GM10266 (cell line): ENCODE data around the gene MYT1.

Source experiments
- DNase-seq: peaks from one replicate; pipeline ENCODE4 v3.0.0; 2012; ENCODE audit errors: extremely low spot score
- TF ChIP-seq, protein P1 (sequence below): IDR thresholded peaks from 2 replicates; pipeline ENCODE4 v1.5.1; 2012; ENCODE audit warnings: mild to moderate bottlenecking, low read depth; ENCODE audit not compliant: control insufficient read depth, insufficient read depth; ENCODE audit errors: missing control alignments

MYT1 gene

DNA sequence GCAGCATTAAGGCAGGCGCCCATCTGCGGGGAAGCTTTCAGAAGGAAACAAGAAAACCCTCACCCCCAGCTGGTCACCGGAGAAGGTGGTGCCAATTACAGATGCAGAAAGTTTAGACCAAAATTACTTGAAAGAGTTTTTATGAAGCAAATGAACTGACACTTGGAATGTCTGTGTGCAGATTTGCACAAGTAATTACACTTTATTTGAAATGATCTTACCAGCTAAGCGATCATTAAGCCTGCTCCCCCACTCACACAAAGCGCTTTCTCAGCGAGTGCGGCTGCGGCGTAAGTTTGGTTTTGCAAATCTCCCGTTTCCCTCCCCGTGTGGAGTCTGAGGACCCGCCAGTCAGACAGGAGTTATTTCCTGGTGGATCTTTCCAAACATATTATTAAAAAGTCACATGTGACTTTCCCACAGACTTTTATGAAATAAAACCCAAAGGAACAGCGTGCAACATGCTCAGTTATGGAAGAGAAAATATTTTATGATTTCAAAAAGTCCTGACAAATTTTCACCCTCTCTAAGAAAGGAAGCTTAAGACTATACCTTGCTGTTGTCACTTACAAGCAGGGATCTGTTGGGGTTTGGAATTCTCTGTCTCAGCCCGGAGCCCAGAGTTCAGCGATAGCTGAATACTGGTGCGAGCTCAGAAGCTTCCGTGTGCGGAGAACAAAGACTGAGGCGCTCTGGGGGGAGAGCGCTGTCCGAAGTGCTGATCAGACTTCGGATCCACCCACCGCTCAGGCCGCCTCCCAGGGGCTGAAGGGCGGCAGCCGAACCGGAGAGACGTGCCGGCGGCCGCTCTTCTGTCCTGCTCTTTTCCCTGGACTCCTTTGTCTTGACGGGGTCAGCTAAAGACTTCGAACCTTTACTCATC is 2.7 kb upstream of the MYT1 start:
- TF ChIP-seq, protein P1, sequence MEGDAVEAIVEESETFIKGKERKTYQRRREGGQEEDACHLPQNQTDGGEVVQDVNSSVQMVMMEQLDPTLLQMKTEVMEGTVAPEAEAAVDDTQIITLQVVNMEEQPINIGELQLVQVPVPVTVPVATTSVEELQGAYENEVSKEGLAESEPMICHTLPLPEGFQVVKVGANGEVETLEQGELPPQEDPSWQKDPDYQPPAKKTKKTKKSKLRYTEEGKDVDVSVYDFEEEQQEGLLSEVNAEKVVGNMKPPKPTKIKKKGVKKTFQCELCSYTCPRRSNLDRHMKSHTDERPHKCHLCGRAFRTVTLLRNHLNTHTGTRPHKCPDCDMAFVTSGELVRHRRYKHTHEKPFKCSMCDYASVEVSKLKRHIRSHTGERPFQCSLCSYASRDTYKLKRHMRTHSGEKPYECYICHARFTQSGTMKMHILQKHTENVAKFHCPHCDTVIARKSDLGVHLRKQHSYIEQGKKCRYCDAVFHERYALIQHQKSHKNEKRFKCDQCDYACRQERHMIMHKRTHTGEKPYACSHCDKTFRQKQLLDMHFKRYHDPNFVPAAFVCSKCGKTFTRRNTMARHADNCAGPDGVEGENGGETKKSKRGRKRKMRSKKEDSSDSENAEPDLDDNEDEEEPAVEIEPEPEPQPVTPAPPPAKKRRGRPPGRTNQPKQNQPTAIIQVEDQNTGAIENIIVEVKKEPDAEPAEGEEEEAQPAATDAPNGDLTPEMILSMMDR = no peak
- peak; percentile 59 for DNase-seq

- TF ChIP-seq, protein P1 = no peak
- no peak for DNase-seq
Measured at GRCh38 chr20:64162239-64162910, 1.9 kb upstream of the MYT1 start.

DNA sequence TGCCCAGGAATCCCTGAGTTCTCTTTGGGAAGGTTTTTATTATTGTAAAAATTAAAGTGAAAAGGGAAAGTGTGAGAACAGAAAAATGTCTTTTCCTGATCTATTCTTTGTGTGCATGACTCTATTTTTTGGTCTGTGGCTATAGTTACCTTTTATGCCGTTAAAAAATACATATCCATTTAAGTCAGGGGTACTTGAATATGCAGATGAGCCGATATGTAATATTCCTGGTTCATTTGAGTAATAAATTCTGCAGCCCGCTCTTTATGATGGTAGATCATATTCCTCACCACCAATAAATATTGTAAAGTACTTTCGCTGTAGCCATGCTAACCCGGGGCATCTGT is 503 bp upstream of the MYT1 start:
- no peak for DNase-seq
- TF ChIP-seq, protein P1 = no peak

DNA sequence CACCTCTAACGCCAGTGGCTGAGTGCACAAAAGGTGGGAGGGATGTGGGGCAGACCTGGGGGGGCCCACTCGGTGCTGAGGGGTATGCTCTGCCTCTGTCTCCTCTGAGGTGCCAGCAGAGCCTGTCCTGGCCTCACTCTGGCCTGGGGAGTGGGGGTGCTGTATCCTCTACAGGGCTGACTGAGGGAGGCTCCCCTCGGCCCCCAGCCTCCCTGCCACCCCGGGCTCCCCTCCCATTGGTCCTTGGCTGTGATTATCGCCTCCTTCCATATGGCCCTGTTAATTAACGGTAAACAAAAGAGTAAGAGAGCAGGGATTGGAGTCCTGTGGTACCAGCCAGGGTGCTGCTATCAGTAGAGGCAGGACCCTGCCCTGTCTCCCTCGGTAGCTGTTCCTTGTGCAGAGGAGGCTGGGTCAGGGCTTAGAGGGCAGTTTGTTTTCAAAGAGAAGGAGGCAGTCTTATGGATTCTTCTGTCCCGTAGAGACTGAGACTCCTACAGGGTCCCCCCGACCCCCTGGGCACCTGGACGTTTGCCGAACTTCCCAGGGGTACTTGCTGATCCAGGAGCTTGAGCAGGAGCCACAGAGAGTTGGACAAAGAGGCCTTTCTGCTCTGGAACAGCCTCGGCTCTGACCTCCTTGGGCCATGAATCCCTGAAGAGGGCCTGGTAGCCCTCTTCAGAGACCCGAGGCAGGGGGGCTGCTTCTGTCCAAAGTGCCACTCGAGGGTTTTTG is 1.8 kb downstream of the MYT1 start:
- no peak for DNase-seq
- TF ChIP-seq, protein P1 = no peak

DNA sequence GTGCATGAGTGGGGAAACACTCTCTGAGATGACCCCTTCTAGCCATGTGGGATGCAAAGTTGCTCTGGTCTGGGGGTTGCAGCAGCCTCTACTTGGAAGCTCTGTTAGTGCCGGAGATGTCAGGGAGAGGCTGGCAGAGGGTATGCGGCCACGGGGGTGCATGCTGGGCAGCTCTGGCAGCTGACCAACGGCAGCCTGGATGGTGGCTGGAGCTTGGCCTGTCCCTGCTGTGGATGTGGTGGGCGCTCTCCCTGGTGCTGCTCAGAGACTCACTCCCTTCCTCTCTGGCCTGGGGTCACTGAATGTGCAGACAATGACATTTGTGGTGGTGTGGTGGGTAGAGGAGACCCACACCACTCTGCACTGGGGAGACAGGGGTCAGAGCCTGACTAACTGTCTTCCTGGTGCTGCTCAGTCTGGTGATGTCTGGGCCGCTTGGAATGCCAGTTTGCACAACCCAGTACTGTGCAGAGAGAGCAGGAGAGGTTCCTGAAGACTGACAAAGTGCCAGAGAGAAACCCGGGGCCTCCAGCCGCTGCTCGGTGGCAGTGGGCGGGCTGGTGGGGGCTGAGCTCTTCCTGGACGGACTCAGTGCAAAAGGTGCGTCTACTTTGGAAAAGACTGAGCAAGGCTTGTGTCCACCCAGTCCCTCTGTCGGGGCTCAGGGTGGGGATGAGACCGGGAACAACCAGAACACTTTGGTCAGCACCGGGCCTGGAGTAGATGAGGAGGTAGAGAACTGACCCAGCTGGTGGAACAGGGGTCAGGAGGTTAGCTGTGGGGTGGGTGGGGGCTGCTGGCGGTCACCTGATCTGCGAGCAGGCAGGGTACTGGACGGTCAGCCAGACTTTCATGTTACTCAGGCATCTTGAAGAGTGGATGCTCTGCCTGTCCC is 2.7 kb downstream of the MYT1 start:
- no peak for DNase-seq
- TF ChIP-seq, protein P1 = no peak

- DNase-seq = no peak
- TF ChIP-seq, protein P1 = no peak
Measured at GRCh38 chr20:64167676-64168075, 3.4 kb downstream of the MYT1 start.
